Activated naive CD8-positive, alpha-beta T cell treated with anti-CD3 and anti-CD28 coated beads, Interleukin-2, amount 50 U/mL, for 24 hours (primary cell): ENCODE data around the gene BNIP5.

ENCODE experiments used
- ATAC-seq: fragments of 150-1000 bp; cut with Tn5 transposase; one replicate; pipeline ENCODE4 v1.10.0; 2021
- DNase-seq: peaks from one replicate; pipeline ENCODE4 v3.0.0; 2021
- H3K27ac Mint-ChIP-seq: one replicate; pipeline ENCODE4 v1.8.0; 2021; ENCODE audit warnings: mild to moderate bottlenecking, mixed read lengths
- H3K27me3 Mint-ChIP-seq: one replicate; pipeline ENCODE4 v1.8.0; 2021; ENCODE audit warnings: mixed read lengths
- H3K36me3 Mint-ChIP-seq: one replicate; pipeline ENCODE4 v1.8.0; 2021; ENCODE audit warnings: low read depth, mixed read lengths
- H3K4me1 Mint-ChIP-seq: one replicate; pipeline ENCODE4 v1.8.0; 2021; ENCODE audit warnings: mixed read lengths
- H3K4me3 Mint-ChIP-seq: one replicate; pipeline ENCODE4 v1.8.0; 2021; ENCODE audit warnings: mild to moderate bottlenecking, moderate library complexity, mixed read lengths
- H3K9me3 Mint-ChIP-seq: one replicate; pipeline ENCODE4 v1.8.0; 2021; ENCODE audit warnings: mixed read lengths

Gene BNIP5

DNA sequence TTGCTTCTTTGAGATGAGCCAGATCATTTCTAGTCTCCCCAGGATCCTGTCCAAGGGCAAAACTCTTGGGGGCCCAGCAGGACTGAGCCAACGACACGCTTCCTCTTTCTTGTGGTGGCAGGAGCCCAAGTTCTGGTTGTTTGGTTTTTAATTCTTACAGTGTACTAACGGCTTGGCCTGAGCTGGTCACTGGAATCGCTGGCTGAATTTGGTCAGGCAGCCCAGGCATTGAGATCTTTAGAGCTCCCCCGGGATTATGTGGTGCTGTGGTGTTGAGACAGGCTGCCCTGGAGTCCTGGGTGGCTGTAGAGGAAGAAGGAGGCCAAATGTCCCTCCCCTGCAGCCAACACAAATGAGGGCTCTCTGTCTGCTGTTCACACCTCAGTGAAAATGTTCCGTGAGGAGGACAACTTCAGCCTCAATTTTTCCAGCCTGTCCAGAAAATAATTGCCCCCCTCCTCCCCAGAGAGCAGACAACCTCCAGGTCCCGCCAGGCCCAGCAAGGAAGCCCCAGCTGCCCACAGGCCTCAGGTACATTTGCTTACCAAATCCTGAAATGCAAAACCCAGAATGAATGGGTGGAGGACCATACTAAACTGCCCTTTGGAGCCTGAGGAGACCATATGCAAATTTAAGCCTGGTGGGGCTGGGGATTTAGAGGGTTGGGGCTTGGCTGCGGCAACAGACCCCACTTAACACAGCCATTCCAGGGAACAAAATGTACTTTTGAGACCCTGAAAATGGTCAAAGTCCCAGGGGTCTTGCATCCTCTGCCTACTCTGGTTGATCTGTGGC is 23.6 kb downstream of the BNIP5 start:
- Mint-ChIP-seq H3K9me3 (no peaks in the 10 kb centered on the region), H3K27ac (no peak overlapping the region), H3K4me3 (no peak overlapping the region), H3K27me3 (no peaks in the 10 kb centered on the region), H3K36me3 (no peaks in the 10 kb centered on the region), H3K4me1 (no peaks in the 10 kb centered on the region)
- DNase-seq = no peak
- no peak for ATAC-seq

DNA sequence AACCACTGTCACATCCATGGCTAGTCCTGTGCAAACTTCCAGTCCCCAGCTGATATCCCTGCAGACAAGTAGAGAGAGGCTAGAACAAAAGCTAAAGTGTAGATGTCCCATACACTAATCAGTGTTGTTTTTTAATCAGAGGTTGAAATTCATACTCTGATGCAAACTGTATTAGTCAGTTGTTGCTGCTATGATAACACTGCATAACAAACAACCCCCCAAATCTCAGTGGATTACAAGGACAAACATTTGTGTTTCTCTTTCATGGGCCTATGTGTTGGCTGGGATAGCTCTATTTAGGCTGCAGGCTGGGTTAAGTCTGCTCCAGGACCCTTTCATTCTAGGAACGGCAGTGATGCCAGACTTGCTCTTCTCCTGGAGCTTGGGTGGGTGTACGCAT is 26.8 kb downstream of the BNIP5 start:
- no peak overlapping the region for H3K4me3 Mint-ChIP-seq

DNA sequence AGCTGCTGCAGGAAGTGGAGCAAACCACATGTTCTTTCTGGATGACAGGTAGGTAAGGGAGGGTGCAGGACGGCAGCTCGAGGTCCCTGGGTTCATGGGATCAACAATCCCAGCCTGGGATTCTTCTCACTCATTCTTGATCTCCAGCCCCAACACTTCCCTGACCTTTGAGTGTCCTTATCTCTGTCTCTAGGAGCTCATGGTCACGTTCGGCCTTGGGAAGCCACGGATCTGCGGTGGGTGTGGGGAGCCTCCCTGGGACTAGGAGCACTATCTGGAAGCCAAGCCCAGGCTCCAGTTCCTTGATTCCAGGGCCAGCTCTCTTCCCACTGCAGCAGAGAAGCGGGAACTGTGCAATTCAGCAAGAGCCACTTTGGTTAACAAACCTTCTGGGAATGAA is 27.5 kb downstream of the BNIP5 start:
- Mint-ChIP-seq H3K27me3 (no peaks in the 10 kb centered on the region), H3K36me3 (no peaks in the 10 kb centered on the region), H3K4me1 (no peaks in the 10 kb centered on the region), H3K4me3 (no peak overlapping the region), H3K9me3 (no peaks in the 10 kb centered on the region), H3K27ac (no peak overlapping the region)
- DNase-seq (no peak), ATAC-seq (no peak)

More for the DNA sequence above, 26.8 kb downstream of the BNIP5 start:
- no peaks in the 10 kb centered on the region for H3K9me3 Mint-ChIP-seq
- H3K4me1 Mint-ChIP-seq = no peaks in the 10 kb centered on the region
- no peak overlapping the region for H3K27ac Mint-ChIP-seq
- ATAC-seq (no peak), DNase-seq (no peak)
- no peaks in the 10 kb centered on the region for H3K27me3 Mint-ChIP-seq
- no peaks in the 10 kb centered on the region for H3K36me3 Mint-ChIP-seq

DNA sequence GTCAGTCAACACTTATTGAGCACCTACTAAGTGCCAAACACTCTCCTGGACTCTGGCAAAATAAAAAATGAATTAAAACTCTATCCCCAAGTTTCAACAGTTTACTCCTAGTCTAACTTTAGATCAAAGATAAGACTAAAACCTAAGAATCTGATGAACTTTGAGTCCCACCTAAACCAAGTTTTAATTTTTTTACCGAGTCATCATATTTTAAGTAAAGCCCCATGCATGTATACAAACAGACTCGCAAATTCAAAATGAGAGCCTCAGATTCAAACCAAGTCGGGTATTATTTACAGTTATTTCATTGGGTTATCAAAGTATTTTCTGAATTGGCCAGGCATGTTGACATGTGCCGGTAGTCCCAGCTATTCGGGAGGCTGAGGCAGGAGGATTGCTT is 28.2 kb downstream of the BNIP5 start:
- no peaks in the 10 kb centered on the region for H3K4me1 Mint-ChIP-seq
- H3K4me3 Mint-ChIP-seq = no peak overlapping the region
- no peak for DNase-seq
- ATAC-seq = no peak
- no peak overlapping the region for H3K27ac Mint-ChIP-seq
- H3K9me3 Mint-ChIP-seq = no peaks in the 10 kb centered on the region
- H3K36me3 Mint-ChIP-seq = no peaks in the 10 kb centered on the region
- no peaks in the 10 kb centered on the region for H3K27me3 Mint-ChIP-seq

DNA sequence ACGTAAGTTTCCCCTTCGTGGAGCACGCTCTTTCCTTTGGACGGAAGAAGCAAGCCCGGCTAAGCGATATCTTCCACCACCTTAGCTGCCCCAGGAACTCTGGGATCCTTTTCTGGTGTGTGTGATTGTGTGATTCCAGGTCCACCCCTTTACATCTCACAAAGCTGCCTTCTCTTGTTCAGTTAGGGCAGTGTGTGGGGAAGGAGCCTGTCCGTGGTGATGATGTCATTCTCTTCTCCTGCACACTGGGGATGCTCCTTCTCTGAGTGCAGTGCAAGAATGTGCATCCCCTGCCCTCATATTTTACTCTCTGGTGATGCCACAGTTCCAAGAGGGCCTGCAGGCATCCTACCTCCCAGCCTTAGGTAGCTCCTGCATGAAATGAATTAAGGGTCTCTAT is 30.3 kb downstream of the BNIP5 start:
- H3K4me1 Mint-ChIP-seq = no peaks in the 10 kb centered on the region
- ATAC-seq = no peak
- no peak overlapping the region for H3K27ac Mint-ChIP-seq
- no peak for DNase-seq
- no peaks in the 10 kb centered on the region for H3K36me3 Mint-ChIP-seq
- no peaks in the 10 kb centered on the region for H3K9me3 Mint-ChIP-seq
- peaks cover 3% of the 10 kb centered on the region for H3K27me3 Mint-ChIP-seq
- no peak overlapping the region for H3K4me3 Mint-ChIP-seq

DNA sequence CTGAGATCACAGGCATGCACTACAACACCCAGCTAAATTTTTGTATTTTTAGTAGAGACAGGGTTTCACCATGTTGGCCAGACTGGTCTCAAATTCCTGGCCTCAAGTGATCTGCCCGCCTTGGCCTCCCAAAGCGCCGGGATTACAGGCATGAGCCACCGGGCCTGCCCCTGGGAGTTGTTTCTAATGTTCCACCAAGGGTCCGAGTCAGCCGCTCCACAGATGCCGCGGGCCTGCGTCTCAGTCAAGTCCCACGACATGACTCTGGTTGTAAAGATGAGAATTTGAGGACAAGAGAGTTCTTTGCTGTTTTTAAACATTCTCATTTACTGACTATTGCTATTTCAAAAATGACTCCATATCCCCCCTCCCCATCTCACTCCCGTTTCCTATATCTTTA is 30.8 kb downstream of the BNIP5 start:
- H3K36me3 Mint-ChIP-seq = no peaks in the 10 kb centered on the region
- H3K9me3 Mint-ChIP-seq = no peaks in the 10 kb centered on the region
- H3K4me1 Mint-ChIP-seq = no peaks in the 10 kb centered on the region
- DNase-seq (no peak), ATAC-seq (no peak)
- peaks cover 3% of the 10 kb centered on the region for H3K27me3 Mint-ChIP-seq
- H3K27ac Mint-ChIP-seq = no peak overlapping the region
- no peak overlapping the region for H3K4me3 Mint-ChIP-seq

DNA sequence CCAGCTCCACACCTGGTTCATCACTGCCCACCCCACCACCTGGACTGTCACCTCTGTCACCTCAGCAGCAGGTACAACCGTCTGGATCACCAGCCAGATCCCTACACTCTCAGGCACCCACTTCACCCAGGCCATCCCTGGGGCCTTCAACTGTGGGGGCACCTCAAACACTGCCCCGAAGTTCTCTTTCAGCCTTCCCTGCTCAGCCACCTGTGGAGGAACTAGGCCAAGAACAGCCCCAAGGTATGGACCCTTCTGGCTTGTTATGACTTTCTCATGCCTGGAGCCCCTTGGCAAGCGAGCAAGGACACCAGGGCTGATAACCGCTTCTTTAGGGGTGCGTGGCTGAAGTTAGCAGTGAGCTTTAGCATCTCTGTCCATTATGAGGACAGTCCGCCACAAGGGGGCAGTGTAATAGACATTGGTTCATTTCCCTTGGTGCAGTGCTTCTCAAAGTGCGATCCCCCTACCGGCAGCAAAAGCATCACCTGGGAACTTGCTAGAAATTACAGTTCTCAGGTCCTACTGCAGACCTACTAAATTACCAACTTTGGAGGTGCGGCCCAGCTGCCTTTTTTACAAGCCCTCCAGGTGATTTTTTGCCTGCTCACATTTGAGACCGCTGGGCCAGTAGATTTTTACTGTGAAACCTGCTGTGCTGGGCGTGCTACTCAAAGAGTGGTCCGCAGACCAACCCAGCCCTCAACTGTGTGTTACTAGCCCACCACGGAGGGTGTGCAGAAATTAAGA is 34.3 kb downstream of the BNIP5 start:
- Mint-ChIP-seq H3K4me1 (no peaks in the 10 kb centered on the region), H3K9me3 (no peaks in the 10 kb centered on the region), H3K27ac (no peak overlapping the region), H3K36me3 (no peaks in the 10 kb centered on the region), H3K27me3 (peaks cover 8% of the 10 kb centered on the region), H3K4me3 (no peak overlapping the region)
- ATAC-seq (peak; percentile 92), DNase-seq (peak; percentile 93)

DNA sequence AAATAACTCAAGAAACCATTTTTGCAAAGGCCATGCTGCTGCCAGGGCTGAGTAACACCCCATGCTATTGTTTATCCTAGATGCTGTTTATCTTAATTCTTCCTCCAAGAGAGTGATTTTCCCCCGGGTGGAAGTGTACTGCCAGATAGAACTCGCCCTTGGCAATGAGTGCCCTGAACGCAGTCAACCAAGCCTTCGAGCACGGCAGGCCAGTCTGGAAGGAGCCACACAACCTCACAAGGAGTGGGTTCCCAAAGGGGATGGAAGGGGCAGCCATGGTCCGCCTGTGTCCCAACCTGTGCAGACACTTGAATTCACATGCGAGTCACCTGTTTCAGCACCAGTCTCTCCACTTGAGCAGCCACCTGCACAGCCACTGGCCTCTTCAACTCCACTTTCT is 34.9 kb downstream of the BNIP5 start:
- Mint-ChIP-seq H3K4me1 (no peaks in the 10 kb centered on the region), H3K4me3 (no peak overlapping the region), H3K9me3 (no peaks in the 10 kb centered on the region), H3K27me3 (peaks cover 8% of the 10 kb centered on the region), H3K36me3 (no peaks in the 10 kb centered on the region), H3K27ac (no peak overlapping the region)
- ATAC-seq (no peak), DNase-seq (no peak)

DNA sequence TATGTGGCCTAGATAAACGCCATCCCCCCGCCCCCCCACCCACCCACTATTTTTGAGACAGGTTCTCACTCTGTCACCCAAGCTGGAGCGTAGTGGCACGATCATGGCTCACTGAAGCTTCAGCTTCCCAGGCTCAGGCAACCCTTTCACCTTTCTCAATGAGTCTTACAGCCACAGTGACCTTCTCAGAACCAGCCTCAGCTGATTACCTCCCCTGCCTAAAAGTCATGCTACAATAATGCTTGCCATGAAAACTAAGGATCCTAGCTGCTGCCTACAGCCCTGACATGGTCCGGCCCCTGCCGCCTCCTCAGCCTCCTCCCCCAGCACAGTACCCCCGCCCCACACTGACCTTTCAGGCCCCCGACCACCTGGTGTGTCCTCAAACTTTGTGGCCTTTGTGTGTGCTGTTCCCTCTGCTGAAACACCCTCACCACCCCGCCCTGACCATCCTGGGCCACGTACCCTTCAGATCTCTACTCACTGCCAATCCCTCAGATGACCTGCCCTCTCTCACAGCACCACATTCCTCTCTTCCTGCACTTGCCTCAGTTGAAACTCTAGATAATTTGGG is 35.5 kb downstream of the BNIP5 start:
- Mint-ChIP-seq H3K9me3 (no peaks in the 10 kb centered on the region), H3K27me3 (peaks cover 8% of the 10 kb centered on the region), H3K27ac (no peak overlapping the region), H3K4me1 (no peaks in the 10 kb centered on the region), H3K36me3 (no peaks in the 10 kb centered on the region), H3K4me3 (no peak overlapping the region)
- ATAC-seq = no peak
- DNase-seq = no peak

DNA sequence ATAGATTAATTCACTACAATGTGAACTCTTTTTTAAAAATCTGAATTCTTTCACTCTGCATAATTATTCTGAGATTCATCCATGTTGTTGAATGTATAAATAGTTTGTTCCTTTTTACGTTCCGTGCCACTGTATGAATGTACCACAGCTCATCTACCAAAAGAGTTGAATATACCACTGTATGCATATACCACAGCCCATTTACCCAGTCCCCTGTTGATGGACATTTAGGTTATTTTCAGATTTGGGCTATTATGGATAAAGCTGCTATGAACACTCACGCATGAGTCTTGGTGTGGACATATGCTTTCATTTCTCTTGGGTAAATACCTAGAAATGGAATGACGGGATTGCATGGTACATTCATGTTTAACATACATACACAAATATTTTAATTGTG is 38.7 kb downstream of the BNIP5 start:
- Mint-ChIP-seq H3K9me3 (no peaks in the 10 kb centered on the region), H3K27me3 (peaks cover 8% of the 10 kb centered on the region), H3K36me3 (no peaks in the 10 kb centered on the region), H3K4me1 (no peaks in the 10 kb centered on the region), H3K4me3 (no peak overlapping the region), H3K27ac (no peak overlapping the region)
- ATAC-seq (no peak), DNase-seq (no peak)

DNA sequence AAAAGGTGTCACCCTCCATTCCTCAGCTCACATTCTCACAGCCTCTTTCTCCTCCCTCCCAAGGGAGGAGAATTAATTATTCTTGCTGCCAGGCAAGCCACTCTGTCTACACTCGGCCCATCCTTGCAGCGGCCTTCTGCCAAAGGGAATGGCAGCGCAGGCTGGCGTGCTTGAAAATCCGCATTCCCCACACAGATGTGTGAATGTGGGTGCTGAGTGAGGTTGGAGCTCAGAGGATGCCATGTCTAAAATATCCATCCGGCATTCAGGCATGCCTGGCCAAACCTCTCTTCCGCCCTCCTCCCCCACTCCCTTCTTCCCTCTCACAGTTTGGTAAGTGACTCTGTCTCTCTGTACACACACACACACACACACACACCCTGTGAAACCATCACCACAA is 39.2 kb downstream of the BNIP5 start:
- no peaks in the 10 kb centered on the region for H3K9me3 Mint-ChIP-seq

DNA sequence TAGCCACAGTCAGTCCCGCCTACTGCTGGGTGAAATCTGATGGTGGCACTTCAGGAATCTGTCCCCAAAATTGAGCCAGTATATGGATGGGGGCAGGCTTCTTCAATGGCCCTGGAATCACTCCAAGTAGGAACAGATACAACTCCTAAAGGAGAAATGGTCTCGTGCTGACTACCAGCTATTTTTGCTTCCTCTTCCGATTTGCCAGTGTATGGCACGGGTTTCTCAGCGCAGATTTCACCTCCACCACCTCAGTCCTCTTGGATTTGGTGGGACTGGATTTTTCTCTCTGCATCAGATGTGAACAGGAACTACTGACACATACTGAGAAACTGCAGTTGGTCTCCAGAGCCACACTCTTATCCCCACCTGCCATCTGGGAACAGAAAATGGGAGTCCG is 39.6 kb downstream of the BNIP5 start:
- ATAC-seq = no peak
- Mint-ChIP-seq H3K4me1 (no peaks in the 10 kb centered on the region), H3K36me3 (no peaks in the 10 kb centered on the region), H3K4me3 (no peak overlapping the region), H3K27ac (no peak overlapping the region), H3K9me3 (no peaks in the 10 kb centered on the region), H3K27me3 (peaks cover 6% of the 10 kb centered on the region)
- DNase-seq = no peak

More for the DNA sequence above, 39.2 kb downstream of the BNIP5 start:
- Mint-ChIP-seq H3K4me1 (no peaks in the 10 kb centered on the region), H3K4me3 (no peak overlapping the region), H3K27me3 (peaks cover 8% of the 10 kb centered on the region), H3K36me3 (no peaks in the 10 kb centered on the region), H3K27ac (no peak overlapping the region)
- ATAC-seq (no peak), DNase-seq (no peak)

DNA sequence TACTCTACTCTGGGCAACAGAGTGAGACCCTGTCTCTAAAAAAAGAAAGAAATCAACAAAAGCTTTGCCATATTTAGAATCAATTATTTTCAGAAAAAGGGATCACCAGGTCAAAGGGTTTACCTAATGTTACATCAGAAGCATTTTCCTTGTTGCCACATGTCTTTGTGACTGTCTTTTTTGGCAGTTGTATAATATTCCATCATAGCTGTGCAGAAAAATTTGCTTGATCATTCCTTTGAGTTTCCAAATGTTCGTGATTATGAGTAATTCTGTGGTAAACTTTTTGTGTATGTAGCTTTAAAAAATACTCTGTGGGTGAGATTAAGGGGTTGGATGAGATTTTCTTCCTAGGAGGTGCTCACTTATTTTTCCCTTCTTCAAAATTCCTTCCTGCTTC is 40.4 kb downstream of the BNIP5 start:
- peaks cover 6% of the 10 kb centered on the region for H3K27me3 Mint-ChIP-seq
- ATAC-seq (no peak), DNase-seq (no peak)
- no peak overlapping the region for H3K4me3 Mint-ChIP-seq
- no peaks in the 10 kb centered on the region for H3K4me1 Mint-ChIP-seq
- no peaks in the 10 kb centered on the region for H3K36me3 Mint-ChIP-seq
- no peak overlapping the region for H3K27ac Mint-ChIP-seq
- H3K9me3 Mint-ChIP-seq = no peaks in the 10 kb centered on the region

DNA sequence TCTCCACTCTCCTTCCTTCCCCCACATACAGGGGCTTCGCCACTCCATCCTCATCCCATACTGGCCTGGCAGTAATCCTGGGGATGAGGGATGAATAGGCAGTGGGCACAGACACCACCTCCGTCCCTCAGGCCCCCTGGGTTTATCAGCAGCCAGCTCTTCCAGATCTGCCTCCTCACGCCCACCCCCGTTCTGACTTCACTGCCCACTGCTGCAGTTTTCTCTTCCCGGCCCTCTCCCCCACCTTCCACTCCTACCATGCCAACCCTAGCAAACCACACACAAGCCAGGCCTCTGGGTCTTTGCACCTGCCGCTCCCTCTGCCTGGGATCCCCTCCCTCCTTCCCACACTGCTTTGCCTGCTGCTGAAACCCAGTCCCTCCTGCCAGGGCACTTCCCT is 44.5 kb downstream of the BNIP5 start:
- Mint-ChIP-seq H3K36me3 (no peaks in the 10 kb centered on the region), H3K4me3 (no peak overlapping the region), H3K27me3 (no peaks in the 10 kb centered on the region), H3K27ac (no peak overlapping the region), H3K4me1 (peaks cover 5% of the 10 kb centered on the region), H3K9me3 (no peaks in the 10 kb centered on the region)
- no peak for ATAC-seq
- DNase-seq = no peak
